HEK293 (cell line): ENCODE measurements around the gene HES5.
A peak's percentile ranks its signal among the peaks of the same experiment; 100 is the strongest.

ENCODE experiments used
- EGR2 ChIP-seq: fragments of 450-650 bp; formaldehyde crosslinking; IDR thresholded peaks from 2 replicates; pipeline ENCODE4 v1.5.1; 2016; ENCODE audit warnings: low read depth, missing biosample characterization, missing genetic modification characterization
- GLI4 ChIP-seq: fragments of 450-650 bp; formaldehyde crosslinking; IDR thresholded peaks from 2 replicates; pipeline ENCODE4 v1.5.1; 2016; ENCODE audit warnings: missing biosample characterization, missing genetic modification characterization
- INSM2 ChIP-seq: fragments of 450-650 bp; formaldehyde crosslinking; IDR thresholded peaks from 2 replicates; pipeline ENCODE4 v1.5.1; 2016; ENCODE audit warnings: missing biosample characterization, missing genetic modification characterization
- KLF10 ChIP-seq: fragments of 450-650 bp; IDR thresholded peaks from 2 replicates; pipeline ENCODE4 v1.5.1; 2018; ENCODE audit warnings: missing biosample characterization, mild to moderate bottlenecking, missing genetic modification characterization
- KLF16 ChIP-seq: fragments of 450-650 bp; formaldehyde crosslinking; IDR thresholded peaks from 2 replicates; pipeline ENCODE4 v1.5.1; 2017; ENCODE audit warnings: missing biosample characterization, missing genetic modification characterization
- KLF7 ChIP-seq: fragments of 450-650 bp; formaldehyde crosslinking; IDR thresholded peaks from 2 replicates; pipeline ENCODE4 v1.5.1; 2016; ENCODE audit warnings: missing biosample characterization, missing genetic modification characterization, borderline replicate concordance
- KLF8 ChIP-seq: fragments of 450-650 bp; formaldehyde crosslinking; IDR thresholded peaks from 2 replicates; pipeline ENCODE4 v1.5.1; 2016; ENCODE audit warnings: missing biosample characterization, missing genetic modification characterization
- PATZ1 ChIP-seq: fragments of 450-650 bp; formaldehyde crosslinking; IDR thresholded peaks from 2 replicates; pipeline ENCODE4 v1.5.1; 2016; ENCODE audit warnings: missing biosample characterization, missing genetic modification characterization
- PRDM2 ChIP-seq: fragments of 450-650 bp; formaldehyde crosslinking; IDR thresholded peaks from 2 replicates; pipeline ENCODE4 v1.5.1; 2016; ENCODE audit warnings: missing biosample characterization, missing genetic modification characterization, borderline replicate concordance
- RBAK ChIP-seq: fragments of 450-650 bp; formaldehyde crosslinking; IDR thresholded peaks from 2 replicates; pipeline ENCODE4 v1.5.1; 2016; ENCODE audit warnings: missing biosample characterization, missing genetic modification characterization
- WT1 ChIP-seq: fragments of 450-650 bp; formaldehyde crosslinking; IDR thresholded peaks from 2 replicates; pipeline ENCODE4 v1.5.1; 2016; ENCODE audit warnings: missing biosample characterization, missing genetic modification characterization
- ZBTB11 ChIP-seq: fragments of 450-650 bp; formaldehyde crosslinking; conservative IDR thresholded peaks from 2 replicates; pipeline ENCODE4 v1.5.1; 2016; ENCODE audit warnings: low read depth, missing biosample characterization, missing genetic modification characterization
- ZBTB48 ChIP-seq: fragments of 450-650 bp; formaldehyde crosslinking; IDR thresholded peaks from 2 replicates; pipeline ENCODE4 v1.5.1; 2016; ENCODE audit warnings: missing biosample characterization, missing genetic modification characterization
- ZNF146 ChIP-seq: fragments of 450-650 bp; formaldehyde crosslinking; IDR thresholded peaks from 2 replicates; pipeline ENCODE4 v1.5.1; 2016; ENCODE audit warnings: missing biosample characterization, missing genetic modification characterization
- ZNF16 ChIP-seq: fragments of 450-650 bp; formaldehyde crosslinking; IDR thresholded peaks from 2 replicates; pipeline ENCODE4 v1.5.1; 2016; ENCODE audit warnings: low read depth, missing biosample characterization, missing genetic modification characterization
- ZNF169 ChIP-seq: fragments of 450-650 bp; formaldehyde crosslinking; IDR thresholded peaks from 2 replicates; pipeline ENCODE4 v1.5.1; 2016; ENCODE audit warnings: missing biosample characterization, missing genetic modification characterization
- ZNF354C ChIP-seq: fragments of 450-650 bp; formaldehyde crosslinking; IDR thresholded peaks from 2 replicates; pipeline ENCODE4 v1.5.1; 2016; ENCODE audit warnings: missing biosample characterization, missing genetic modification characterization, low read depth, borderline replicate concordance
- ZNF521 ChIP-seq: fragments of 450-650 bp; formaldehyde crosslinking; IDR thresholded peaks from 2 replicates; pipeline ENCODE4 v1.5.1; 2017; ENCODE audit warnings: missing biosample characterization, mild to moderate bottlenecking, missing genetic modification characterization
- ZNF558 ChIP-seq: fragments of 450-650 bp; formaldehyde crosslinking; IDR thresholded peaks from 2 replicates; pipeline ENCODE4 v1.5.1; 2016; ENCODE audit warnings: missing biosample characterization, missing genetic modification characterization
- ZNF747 ChIP-seq: fragments of 450-650 bp; formaldehyde crosslinking; IDR thresholded peaks from 2 replicates; pipeline ENCODE4 v1.5.1; 2016; ENCODE audit warnings: missing biosample characterization, missing genetic modification characterization
- ZNF777 ChIP-seq: fragments of 450-650 bp; formaldehyde crosslinking; IDR thresholded peaks from 2 replicates; pipeline ENCODE4 v1.5.1; 2017; ENCODE audit warnings: missing biosample characterization, missing genetic modification characterization, borderline replicate concordance
- TF ChIP-seq, protein P1 (sequence below): fragments of 450-650 bp; formaldehyde crosslinking; IDR thresholded peaks from 2 replicates; pipeline ENCODE4 v1.5.1; 2017; ENCODE audit warnings: missing biosample characterization, missing genetic modification characterization
- TF ChIP-seq, protein P2 (sequence below): fragments of 450-650 bp; formaldehyde crosslinking; IDR thresholded peaks from 2 replicates; pipeline ENCODE4 v1.5.1; 2016; ENCODE audit warnings: missing biosample characterization, missing genetic modification characterization

Gene HES5

GRCh38 chr1:2546515-2547209 lies 16.6 kb upstream of the HES5 start (continued):
- TF ChIP-seq PRDM2 (tag by site-specific recombination) (0 out of 2 replicates have a peak, but pooled peaks have one; percentile 33), ZBTB11 (tag by site-specific recombination) (peak; percentile 62), ZNF777 (tag by site-specific recombination) (no peak), ZNF16 (tag by site-specific recombination) (no peak), KLF8 (tag by site-specific recombination) (peak; percentile 92), WT1 (tag by site-specific recombination) (peak; percentile 100), ZNF146 (tag by site-specific recombination) (no peak), ZNF558 (no peak), ZNF169 (tag by site-specific recombination) (0 out of 2 replicates have a peak, but pooled peaks have one; percentile 33), INSM2 (tag by site-specific recombination) (0 out of 2 replicates have a peak, but pooled peaks have one; percentile 43), ZNF747 (tag by site-specific recombination) (no peak), KLF16 (tag by site-specific recombination) (peak; percentile 58; the same call in 1 of the 2 replicates), ZNF521 (no peak), PATZ1 (peak; percentile 94), KLF7 (tag by site-specific recombination) (peak; percentile 76; the same call in 1 of the 2 replicates), GLI4 (no peak), EGR2 (tag by site-specific recombination) (peak; percentile 64), ZBTB48 (peak; percentile 29; the same call in 1 of the 2 replicates), ZNF354C (tag by site-specific recombination) (no peak), RBAK (tag by site-specific recombination) (no peak), KLF10 (tag by site-specific recombination) (peak; percentile 57; the same call in 1 of the 2 replicates)
- TF ChIP-seq, protein P1, sequence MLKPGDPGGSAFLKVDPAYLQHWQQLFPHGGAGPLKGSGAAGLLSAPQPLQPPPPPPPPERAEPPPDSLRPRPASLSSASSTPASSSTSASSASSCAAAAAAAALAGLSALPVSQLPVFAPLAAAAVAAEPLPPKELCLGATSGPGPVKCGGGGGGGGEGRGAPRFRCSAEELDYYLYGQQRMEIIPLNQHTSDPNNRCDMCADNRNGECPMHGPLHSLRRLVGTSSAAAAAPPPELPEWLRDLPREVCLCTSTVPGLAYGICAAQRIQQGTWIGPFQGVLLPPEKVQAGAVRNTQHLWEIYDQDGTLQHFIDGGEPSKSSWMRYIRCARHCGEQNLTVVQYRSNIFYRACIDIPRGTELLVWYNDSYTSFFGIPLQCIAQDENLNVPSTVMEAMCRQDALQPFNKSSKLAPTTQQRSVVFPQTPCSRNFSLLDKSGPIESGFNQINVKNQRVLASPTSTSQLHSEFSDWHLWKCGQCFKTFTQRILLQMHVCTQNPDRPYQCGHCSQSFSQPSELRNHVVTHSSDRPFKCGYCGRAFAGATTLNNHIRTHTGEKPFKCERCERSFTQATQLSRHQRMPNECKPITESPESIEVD: no peak
- TF ChIP-seq, protein P2, sequence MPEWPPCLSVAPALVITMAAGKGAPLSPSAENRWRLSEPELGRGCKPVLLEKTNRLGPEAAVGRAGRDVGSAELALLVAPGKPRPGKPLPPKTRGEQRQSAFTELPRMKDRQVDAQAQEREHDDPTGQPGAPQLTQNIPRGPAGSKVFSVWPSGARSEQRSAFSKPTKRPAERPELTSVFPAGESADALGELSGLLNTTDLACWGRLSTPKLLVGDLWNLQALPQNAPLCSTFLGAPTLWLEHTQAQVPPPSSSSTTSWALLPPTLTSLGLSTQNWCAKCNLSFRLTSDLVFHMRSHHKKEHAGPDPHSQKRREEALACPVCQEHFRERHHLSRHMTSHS (tag by site-specific recombination): no peak
